A549 (cell line): Measurements from ENCODE around the gene NRG3. TPM values are rescaled to one million over a fixed set of nuclear protein-coding genes. Genes with fewer than 3 reads are reported as not detected.

Experiments
- ATAC-seq, 2 experiments: fragments of 200-7000 bp in 1 of 2; fragments of >200 bp in 1 of 2; cut with Nextera tagmentation in 1 of 2; cut with Tn5 transposase in 1 of 2; 3 replicates each; pipeline versions ENCODE4 v1.8.0 to v1.9.1; 2018 to 2020; ENCODE audit warnings: mild to moderate bottlenecking in 1 of 2, moderate library complexity in 1 of 2
- CTCF ChIA-PET: fragments of 300-600 bp; sonication (Branson Sonifier 250); formaldehyde crosslinking; extraction: SDS; loops from one replicate; lab custom pipeline; 2021; ENCODE audit warnings: antibody characterized with exemption, inconsistent platforms; lab: Yijun Ruan, JAX
- POLR2A ChIA-PET: fragments of 350-600 bp; formaldehyde crosslinking; extraction: SDS; loops from one replicate; lab custom pipeline; 2021; ENCODE audit warnings: antibody characterized with exemption, inconsistent platforms; lab: Yijun Ruan, JAX
- DNase-seq, 2 experiments: peaks; one replicate each; pipeline versions ENCODE4 v3.0.0 to v3.0.0-alpha.2; 2011 to 2016; ENCODE audit warnings: low read depth in 1 of 2, low spot score in 1 of 2
- FAIRE-seq: peaks from 2 replicates; lab custom pipeline; 2011; peaks lifted over from hg19 to GRCh38; lab: Jason Lieb, UNC
- H3K27ac ChIP-seq, 2 experiments: fragments of >200 bp; sonication (Bioruptor Twin); formaldehyde crosslinking; 3 replicates each; pipeline ENCODE4 v1.5.1; 2016 to 2017
- H3K4me1 ChIP-seq: fragments of >200 bp; sonication (Bioruptor Twin); formaldehyde crosslinking; 3 replicates; pipeline ENCODE4 v1.6.1; 2016
- H3K4me2 ChIP-seq: fragments of >200 bp; sonication (Bioruptor Twin); formaldehyde crosslinking; 3 replicates; pipeline ENCODE4 v1.6.1; 2016
- H3K4me3 ChIP-seq: fragments of >200 bp; sonication (Bioruptor Twin); formaldehyde crosslinking; 3 replicates; pipeline ENCODE4 v1.5.1; 2016
- H3K9me3 ChIP-seq: fragments of >200 bp; sonication (Bioruptor Twin); formaldehyde crosslinking; 3 replicates; pipeline ENCODE4 v1.6.1; 2016
- ATOH8 ChIP-seq: fragments of 250-450 bp; sonication (Bioruptor Pico); IDR thresholded peaks from 2 replicates; pipeline ENCODE4 v1.5.0; 2020; ENCODE audit warnings: low read depth, mild to moderate bottlenecking, moderate library complexity
- BCL3 ChIP-seq: fragments of >200 bp; sonication (Bioruptor Twin); formaldehyde crosslinking; IDR thresholded peaks from 3 replicates; pipeline ENCODE4 v1.6.1; 2016
- CBX2 ChIP-seq: fragments of 200-600 bp; sonication (generic); IDR thresholded peaks from 2 replicates; pipeline ENCODE4 v1.6.1; 2016; ENCODE audit warnings: low read depth, mild to moderate bottlenecking, borderline replicate concordance
- CHD2 ChIP-seq: fragments of 150-350 bp; IDR thresholded peaks from 2 replicates; pipeline ENCODE4 v1.6.1; 2014; ENCODE audit warnings: low read length; ENCODE audit not compliant: partially characterized antibody
- E2F6 ChIP-seq: IDR thresholded peaks from 2 replicates; pipeline ENCODE4 v1.6.1; 2012; ENCODE audit warnings: low read depth, borderline replicate concordance
- FOSB ChIP-seq: fragments of 250-450 bp; sonication (Bioruptor Pico); IDR thresholded peaks from 2 replicates; pipeline ENCODE4 v1.5.0; 2020; ENCODE audit warnings: mild to moderate bottlenecking, moderate library complexity
- FOXS1 ChIP-seq: fragments of 250-450 bp; sonication (Bioruptor Pico); IDR thresholded peaks from 2 replicates; pipeline ENCODE4 v1.5.0; 2020; ENCODE audit warnings: mild to moderate bottlenecking, moderate library complexity
- HES2 ChIP-seq: fragments of >200 bp; sonication (Bioruptor Twin); formaldehyde crosslinking; IDR thresholded peaks from 2 replicates; pipeline ENCODE4 v1.6.1; 2016
- HMGXB4 ChIP-seq: fragments of 250-450 bp; sonication (Bioruptor Pico); IDR thresholded peaks from 2 replicates; pipeline ENCODE4 v1.5.0; 2021; ENCODE audit warnings: mild to moderate bottlenecking, moderate library complexity, borderline replicate concordance
- MAFK ChIP-seq: fragments of 450-650 bp; IDR thresholded peaks from 2 replicates; pipeline ENCODE4 v1.6.1; 2014; ENCODE audit not compliant: partially characterized antibody
- MAX ChIP-seq: IDR thresholded peaks from 2 replicates; pipeline ENCODE4 v1.6.1; 2012
- MYC ChIP-seq: IDR thresholded peaks from 2 replicates; pipeline ENCODE4 v1.6.1; 2012; ENCODE audit warnings: mild to moderate bottlenecking, inconsistent platforms, low read length, improper control_type of control experiment, borderline replicate concordance
- NR3C1 ChIP-seq: fragments of >200 bp; sonication (Bioruptor Twin); formaldehyde crosslinking; IDR thresholded peaks from 3 replicates; pipeline ENCODE4 v1.6.1; 2017
- PHF8 ChIP-seq: fragments of 200-600 bp; sonication (generic); IDR thresholded peaks from 2 replicates; pipeline ENCODE4 v1.6.1; 2016; ENCODE audit warnings: low read depth, mild to moderate bottlenecking, antibody characterized with exemption, moderate library complexity, borderline replicate concordance
- POLR2AphosphoS2 ChIP-seq: conservative IDR thresholded peaks from 2 replicates; pipeline ENCODE4 v1.6.1; 2012; ENCODE audit warnings: low read length, improper control_type of control experiment, inconsistent platforms
- RNF2 ChIP-seq: fragments of 200-600 bp; sonication (generic); IDR thresholded peaks from 2 replicates; pipeline ENCODE4 v1.6.1; 2016; ENCODE audit warnings: low read depth, mild to moderate bottlenecking, antibody characterized with exemption, moderate library complexity, borderline replicate concordance
- ZFP36 ChIP-seq: fragments of 450-650 bp; IDR thresholded peaks from 2 replicates; pipeline ENCODE4 v1.6.1; 2014; ENCODE audit warnings: borderline replicate concordance; ENCODE audit not compliant: partially characterized antibody
- WGBS: methylation state at CpG from one replicate; pipeline ENCODE4 v1.1.6; 2017; ENCODE audit errors: missing lambda C conversion rate; 5-methylcytosine and 5-hydroxymethylcytosine counted together
- polyA plus RNA-seq, 4 experiments: library from polyadenylated mRNA; depleted of rRNA in 3 of 4; stranded (reverse); fragments of >200 nt; fragmentation: RNase III in 1 of 4; extraction: RNeasy Plus Mini Kit Qiagen cat#74134 plus additional on column Dnase treatment in 1 of 4; gene quantifications; 2 replicates in 3 of 4; 3 replicates in 1 of 4; pipeline ENCODE4 v1.2.3, GENCODE V29; 2011 to 2017

Gene NRG3
- polyA plus RNA-seq, 2 of the 4 experiments (the other 2 are of a cell fraction): not detected

- Histone ChIP-seq H3K27ac (no peak overlapping the region), H3K4me3 (no peak overlapping the region), H3K4me1 (no peaks in the 10 kb centered on the region), H3K9me3 (no peaks in the 10 kb centered on the region), H3K4me2 (no peak overlapping the region)
- no peak for ATAC-seq
- FAIRE-seq: no peak
- no peak for TF ChIP-seq E2F6
- TF ChIP-seq MAX: no peak
- no peak for TF ChIP-seq FOXS1
- no peak for TF ChIP-seq BCL3
- no peak for TF ChIP-seq CBX2
- no peak for TF ChIP-seq MYC
- TF ChIP-seq NR3C1: no peak
- TF ChIP-seq POLR2AphosphoS2: no peak
- TF ChIP-seq PHF8: no peak
- TF ChIP-seq ZFP36: no peak
- TF ChIP-seq HMGXB4 (CRISPR knock-in tag): no peak
- no peak for TF ChIP-seq FOSB
- ChIA-PET CTCF (interaction anchor here (1.0 kb wide), 1 partner anchor 9 kb away, joined by 3 read pairs; no protein-coding TSS in a partner anchor), POLR2A (no interaction called here)
- DNase-seq: no peak
- WGBS: 28% methylated on average over 3 of the region's 3 CpGs
Measured at GRCh38 chr10:82575318-82575717, 700.3 kb downstream of the NRG3 start.

- ATAC-seq: no peak
- CTCF ChIA-PET: no interaction called here
- DNase-seq: no peak
Measured at GRCh38 chr10:82576093-82576492, 701.1 kb downstream of the NRG3 start.

GRCh38 chr10:82581940-82582339 lies 706.9 kb downstream of the NRG3 start:
- H3K4me2 ChIP-seq: no peak overlapping the region
- no peak overlapping the region for H3K4me3 ChIP-seq
- 32% methylated on average over 3 of the region's 3 CpGs for WGBS
- no peak overlapping the region for H3K27ac ChIP-seq
- no peaks in the 10 kb centered on the region for H3K4me1 ChIP-seq
- H3K9me3 ChIP-seq: no peaks in the 10 kb centered on the region
- ChIA-PET POLR2A (no interaction called here), CTCF (no interaction called here)
- no peak for FAIRE-seq
- DNase-seq: no peak
- TF ChIP-seq ATOH8 (CRISPR knock-in tag) (no peak), HMGXB4 (CRISPR knock-in tag) (no peak), BCL3 (no peak), MAFK (peak; percentile 73), RNF2 (no peak), MYC (no peak)
- no peak for ATAC-seq

More at GRCh38 chr10:82576093-82576492, 701.1 kb downstream of the NRG3 start:
- Histone ChIP-seq H3K4me1 (no peaks in the 10 kb centered on the region), H3K4me3 (no peak overlapping the region), H3K27ac (no peak overlapping the region), H3K4me2 (no peak overlapping the region), H3K9me3 (no peaks in the 10 kb centered on the region)
- TF ChIP-seq MAFK (peak; percentile 53), CHD2 (no peak), HES2 (no peak)
- no peak for FAIRE-seq
- POLR2A ChIA-PET: no interaction called here
